ENCODE results near the gene ZBTB7C. TPM values are rescaled to one million over a fixed set of nuclear protein-coding genes. Genes with fewer than 3 reads are reported as not detected.

ZBTB7C gene
- total RNA-seq, 4 donors from 2014 or later, result 38.2 to 92.3 (median 52.4) TPM

- Histone ChIP-seq H3K27me3 (no peaks in the 10 kb centered on the region), H3K27ac (peak overlapping the region; percentile 10 to 72 (median 45)), H3K36me3 (peaks cover 0 to 42% (median 0%) of the 10 kb centered on the region in 3 donors), H3K4me3 (no peak overlapping the region), H3K4me1 (peaks cover 33 to 97% (median 34%) of the 10 kb centered on the region in 3 donors), H3K9me3 (no peaks in the 10 kb centered on the region)
- intact Hi-C loops (cut with DNase I), result no loop called here
- 20 to 71% methylated on average over 3 of the region's 3 CpGs for WGBS, 2 donors
- DNase-seq, result no peak
- TF ChIP-seq, protein P1, sequence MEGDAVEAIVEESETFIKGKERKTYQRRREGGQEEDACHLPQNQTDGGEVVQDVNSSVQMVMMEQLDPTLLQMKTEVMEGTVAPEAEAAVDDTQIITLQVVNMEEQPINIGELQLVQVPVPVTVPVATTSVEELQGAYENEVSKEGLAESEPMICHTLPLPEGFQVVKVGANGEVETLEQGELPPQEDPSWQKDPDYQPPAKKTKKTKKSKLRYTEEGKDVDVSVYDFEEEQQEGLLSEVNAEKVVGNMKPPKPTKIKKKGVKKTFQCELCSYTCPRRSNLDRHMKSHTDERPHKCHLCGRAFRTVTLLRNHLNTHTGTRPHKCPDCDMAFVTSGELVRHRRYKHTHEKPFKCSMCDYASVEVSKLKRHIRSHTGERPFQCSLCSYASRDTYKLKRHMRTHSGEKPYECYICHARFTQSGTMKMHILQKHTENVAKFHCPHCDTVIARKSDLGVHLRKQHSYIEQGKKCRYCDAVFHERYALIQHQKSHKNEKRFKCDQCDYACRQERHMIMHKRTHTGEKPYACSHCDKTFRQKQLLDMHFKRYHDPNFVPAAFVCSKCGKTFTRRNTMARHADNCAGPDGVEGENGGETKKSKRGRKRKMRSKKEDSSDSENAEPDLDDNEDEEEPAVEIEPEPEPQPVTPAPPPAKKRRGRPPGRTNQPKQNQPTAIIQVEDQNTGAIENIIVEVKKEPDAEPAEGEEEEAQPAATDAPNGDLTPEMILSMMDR (IDR thresholded peaks at IDR 0.05), result no peak
- TF ChIP-seq POLR2A (IDR thresholded peaks at IDR 0.05), result no peak
These were observed 286.8 kb downstream of the ZBTB7C start for GRCh38 chr18:48122376-48122775.

DNA sequence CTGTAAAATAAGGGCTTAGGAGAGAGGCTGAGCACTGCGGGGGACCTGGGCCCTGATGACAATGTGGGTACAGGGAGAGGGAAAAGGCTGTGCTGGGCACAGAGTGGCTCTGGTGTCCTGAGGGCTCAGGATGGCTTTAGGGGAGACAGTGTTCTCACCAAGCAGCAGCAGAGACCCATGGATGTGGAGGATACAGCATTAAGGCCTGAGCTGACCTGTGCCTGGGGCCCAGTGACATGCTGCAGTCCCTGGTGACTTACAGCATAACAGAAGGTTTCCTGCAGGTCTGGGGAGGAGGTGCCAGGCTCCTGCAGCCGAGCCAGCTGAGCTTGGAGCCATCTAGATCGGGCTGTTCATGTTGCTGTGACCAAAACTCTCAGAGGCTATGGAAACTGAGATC, 287.4 kb downstream of the ZBTB7C start:
- Histone ChIP-seq H3K9me3 (no peaks in the 10 kb centered on the region), H3K27ac (peak overlapping the region in 2 of 4 donors; percentile 0 to 72), H3K4me1 (peaks cover 34 to 97% (median 35%) of the 10 kb centered on the region in 3 donors), H3K4me3 (no peak overlapping the region), H3K36me3 (peaks cover 0 to 37% (median 0%) of the 10 kb centered on the region in 3 donors), H3K27me3 (no peaks in the 10 kb centered on the region)
- 71 to 85% methylated on average over 2 to 3 of the region's 3 CpGs for WGBS, 2 donors
- intact Hi-C loops (cut with DNase I), result no loop called here
- no peak for TF ChIP-seq POLR2A (IDR thresholded peaks at IDR 0.05)
- TF ChIP-seq, protein P1 (IDR thresholded peaks at IDR 0.05), result no peak
- no peak for DNase-seq

DNA sequence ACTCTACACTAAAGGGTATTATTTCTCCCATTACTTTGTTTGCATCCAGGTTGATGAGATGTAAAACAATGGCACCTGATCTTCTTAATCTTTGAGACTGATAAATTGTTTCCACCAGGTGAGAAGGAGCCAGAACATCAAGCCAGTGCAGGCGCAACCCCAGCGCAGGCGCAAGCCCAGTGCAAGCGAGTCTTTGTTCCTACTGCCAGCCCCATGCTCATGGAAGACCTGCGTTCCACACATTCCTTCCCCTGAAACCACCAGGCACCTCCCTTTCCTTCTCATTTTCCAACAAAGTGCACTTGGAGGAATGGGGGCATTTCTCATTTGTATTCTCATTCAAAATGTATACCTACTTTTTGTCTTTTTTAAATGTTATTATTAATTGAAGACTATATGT, 290.0 kb downstream of the ZBTB7C start:
- H3K27ac ChIP-seq, result peak overlapping the region in 2 of 4 donors; percentile 24 to 51
- intact Hi-C loops (cut with DNase I), result no loop called here
- peaks cover 21 to 89% (median 26%) of the 10 kb centered on the region in 3 donors for H3K4me1 ChIP-seq
- TF ChIP-seq, protein P1 (IDR thresholded peaks at IDR 0.05), result no peak
- no peak for TF ChIP-seq POLR2A (IDR thresholded peaks at IDR 0.05)
- WGBS, 2 donors, result 49 to 71% methylated on average over 5 of the region's 5 CpGs
- H3K27me3 ChIP-seq, result no peaks in the 10 kb centered on the region
- H3K9me3 ChIP-seq, result no peaks in the 10 kb centered on the region
- H3K4me3 ChIP-seq, result no peak overlapping the region
- DNase-seq, result no peak
- peaks cover 0 to 43% (median 0%) of the 10 kb centered on the region in 3 donors for H3K36me3 ChIP-seq

DNA sequence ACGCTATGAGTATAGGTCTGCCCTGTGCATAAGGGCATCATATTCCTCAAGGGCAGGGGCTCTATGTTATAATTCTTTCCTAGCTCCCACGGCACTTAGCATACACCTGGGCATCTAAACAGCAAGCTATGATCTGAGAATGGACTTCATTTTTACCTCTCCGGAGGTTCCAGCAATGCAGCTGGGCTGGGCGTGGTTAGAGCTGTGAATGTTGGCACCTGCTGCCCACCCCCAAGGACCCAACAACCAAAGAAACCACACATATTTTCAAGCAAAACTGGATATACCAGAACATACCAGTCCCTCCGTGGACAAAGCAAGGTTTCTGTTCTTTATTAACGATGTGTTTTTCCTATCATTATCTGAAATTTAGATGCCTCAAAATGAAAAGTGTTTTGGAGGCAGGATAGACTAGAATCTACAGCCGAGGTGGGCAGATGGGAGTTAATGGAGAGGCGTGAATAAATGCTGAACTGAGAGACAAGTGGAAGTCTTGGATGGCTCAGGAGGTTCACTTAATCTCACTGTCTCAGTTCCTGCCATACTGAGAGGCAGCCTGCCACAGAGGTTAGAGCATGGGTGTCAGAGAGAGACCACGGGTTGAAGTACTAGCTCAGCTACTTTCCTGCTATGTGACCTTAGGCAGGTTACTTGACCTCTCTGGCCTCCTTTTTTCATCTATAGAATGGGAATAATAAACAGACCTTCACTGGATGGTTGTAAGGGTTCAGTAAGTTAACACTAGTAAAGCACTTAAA, 292.1 kb downstream of the ZBTB7C start:
- H3K27ac ChIP-seq, result peak overlapping the region in 2 of 4 donors; percentile 0 to 17
- WGBS, 2 donors, result 52 to 65% methylated on average over 9 of the region's 9 CpGs
- no peak for DNase-seq
- peaks cover 0 to 50% (median 0%) of the 10 kb centered on the region in 3 donors for H3K36me3 ChIP-seq
- H3K27me3 ChIP-seq, result no peaks in the 10 kb centered on the region
- H3K4me3 ChIP-seq, result no peak overlapping the region
- TF ChIP-seq, protein P1 (IDR thresholded peaks at IDR 0.05), result no peak
- no peak for TF ChIP-seq POLR2A (IDR thresholded peaks at IDR 0.05)
- intact Hi-C loops (cut with DNase I), result no loop called here
- H3K4me1 ChIP-seq, result peaks cover 11 to 82% (median 14%) of the 10 kb centered on the region in 3 donors
- no peaks in the 10 kb centered on the region for H3K9me3 ChIP-seq

DNA sequence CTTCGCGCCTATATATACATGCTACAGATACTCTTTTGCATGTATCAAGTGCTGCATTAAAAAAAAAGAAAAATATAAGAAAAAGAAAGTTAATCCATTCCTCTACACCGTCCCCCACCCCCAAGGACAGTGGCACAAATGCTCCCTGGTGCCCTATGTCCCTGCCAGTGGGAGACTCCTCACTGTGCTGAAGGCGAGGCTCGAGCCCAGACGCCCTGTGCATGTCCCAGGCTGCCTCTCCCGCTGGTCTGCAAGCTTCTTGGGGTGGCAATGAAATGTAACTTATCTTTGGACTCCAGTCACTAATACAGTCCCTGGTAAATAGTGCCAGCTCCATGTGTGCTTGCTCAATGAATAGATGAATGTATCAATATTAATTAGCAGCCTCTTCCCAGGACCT, 293.2 kb downstream of the ZBTB7C start:
- H3K27me3 ChIP-seq, result no peaks in the 10 kb centered on the region
- intact Hi-C loops (cut with DNase I), result no loop called here
- H3K9me3 ChIP-seq, result no peaks in the 10 kb centered on the region
- WGBS, 2 donors, result 82 to 94% methylated on average over 7 of the region's 7 CpGs
- H3K27ac ChIP-seq, result no peak overlapping the region
- no peak overlapping the region for H3K4me3 ChIP-seq
- H3K36me3 ChIP-seq, result peaks cover 0 to 46% (median 0%) of the 10 kb centered on the region in 3 donors
- peaks cover 6 to 80% (median 14%) of the 10 kb centered on the region in 3 donors for H3K4me1 ChIP-seq
- no peak for DNase-seq
- TF ChIP-seq POLR2A (IDR thresholded peaks at IDR 0.05), result no peak
- TF ChIP-seq, protein P1 (IDR thresholded peaks at IDR 0.05), result no peak

Measured in esophagus squamous epithelium (tissue), 5 donors.